ENCODE results near the gene ALOX15B.
"Not testable (repeated sequence)": the region's sequence is repeated elsewhere in the genome, so short reads cannot be mapped to it uniquely, and the experiment has no call there.

The ALOX15B gene

DNA sequence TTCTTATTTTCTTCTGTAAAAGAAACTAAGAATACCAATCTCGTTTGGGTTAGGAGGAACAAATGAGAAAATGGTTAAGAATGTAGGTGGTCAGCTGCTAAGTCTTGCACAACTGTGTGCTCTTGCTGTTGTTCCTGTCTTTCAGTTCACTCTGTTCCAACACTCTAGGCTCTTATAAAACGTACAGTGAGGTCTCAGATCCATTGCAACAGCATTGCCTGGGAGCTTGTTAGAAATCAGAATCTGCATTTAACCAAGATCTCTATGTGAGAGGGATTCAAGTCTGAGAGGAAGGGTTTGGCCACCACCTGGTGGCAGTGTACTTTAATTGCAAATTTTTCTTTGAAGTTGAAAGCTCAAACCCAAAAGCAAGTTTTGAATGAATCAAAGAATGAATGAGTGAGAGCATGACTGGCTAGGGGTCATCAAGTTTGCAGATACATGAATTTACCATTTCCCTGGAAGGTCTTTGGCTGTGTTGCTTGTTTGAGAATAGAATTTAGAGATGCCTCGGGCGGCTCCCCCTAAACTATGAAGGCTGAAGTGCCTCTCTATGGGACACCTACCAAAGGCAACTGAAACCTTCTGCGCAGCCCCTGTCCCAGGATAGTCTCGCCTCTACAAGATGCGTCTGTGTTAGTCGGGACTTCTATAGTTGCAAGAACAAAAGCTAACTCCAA lies 2.5 kb downstream of the ALOX15B start:
- peak; percentile 50 for DNase-seq (ENCODE audit: low spot score)

DNA sequence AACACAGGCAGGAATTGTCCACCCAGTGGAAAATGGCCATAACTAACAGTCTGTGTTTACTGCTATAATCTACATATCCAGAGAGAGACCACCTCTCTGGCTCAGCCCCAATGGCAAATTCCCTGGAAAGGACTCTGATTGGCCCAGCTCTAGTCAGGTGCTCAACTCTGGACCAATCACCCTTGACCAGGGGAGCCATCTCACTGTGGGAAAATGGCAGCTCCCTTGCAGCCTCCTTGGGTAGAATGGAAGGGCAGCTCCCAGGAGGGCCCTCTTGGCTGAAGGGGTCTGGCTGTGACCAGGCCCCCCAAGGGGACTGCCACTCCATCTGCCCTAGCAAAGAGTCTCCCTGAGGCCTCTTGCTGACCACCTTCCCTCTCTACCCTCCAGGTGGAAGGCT lies 3.1 kb downstream of the ALOX15B start:
- no peak for DNase-seq (ENCODE audit: low spot score)

DNA sequence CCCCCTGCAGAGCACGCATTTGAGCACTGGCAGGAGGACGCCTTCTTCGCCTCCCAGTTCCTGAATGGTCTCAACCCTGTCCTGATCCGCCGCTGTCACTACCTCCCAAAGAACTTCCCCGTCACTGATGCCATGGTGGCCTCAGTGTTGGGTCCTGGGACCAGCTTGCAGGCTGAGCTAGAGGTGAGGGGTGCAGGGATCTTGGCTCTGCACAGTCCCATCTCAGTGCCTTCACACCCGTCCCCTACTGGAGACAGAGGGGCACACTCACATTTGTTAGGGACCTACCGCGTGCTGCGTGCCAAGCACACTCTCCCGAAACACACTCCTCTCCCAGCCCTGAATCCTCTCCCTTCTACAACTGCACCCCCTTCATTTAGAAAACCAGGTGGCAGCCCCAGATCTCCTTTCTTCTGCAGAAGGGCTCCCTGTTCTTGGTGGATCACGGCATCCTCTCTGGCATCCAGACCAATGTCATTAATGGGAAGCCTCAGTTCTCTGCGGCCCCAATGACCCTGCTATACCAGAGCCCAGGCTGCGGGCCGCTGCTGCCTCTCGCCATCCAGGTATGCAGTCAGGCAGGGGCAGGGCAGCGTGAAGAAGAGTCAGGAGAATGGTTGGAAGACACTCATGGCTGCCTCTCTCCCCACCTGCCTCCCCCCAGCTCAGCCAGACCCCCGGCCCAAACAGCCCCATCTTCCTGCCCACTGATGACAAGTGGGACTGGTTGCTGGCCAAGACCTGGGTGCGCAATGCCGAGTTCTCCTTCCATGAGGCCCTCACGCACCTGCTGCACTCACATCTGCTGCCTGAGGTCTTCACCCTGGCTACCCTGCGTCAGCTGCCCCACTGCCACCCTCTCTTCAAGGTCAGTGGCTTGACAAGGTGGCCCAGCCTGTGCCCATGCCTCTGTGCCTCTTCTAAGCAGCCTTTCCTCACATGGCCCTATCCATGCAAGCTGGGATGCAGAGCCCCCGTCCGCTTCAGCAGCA lies 6.3 kb downstream of the ALOX15B start:
- DNase-seq (ENCODE audit: low spot score) = no peak

DNA sequence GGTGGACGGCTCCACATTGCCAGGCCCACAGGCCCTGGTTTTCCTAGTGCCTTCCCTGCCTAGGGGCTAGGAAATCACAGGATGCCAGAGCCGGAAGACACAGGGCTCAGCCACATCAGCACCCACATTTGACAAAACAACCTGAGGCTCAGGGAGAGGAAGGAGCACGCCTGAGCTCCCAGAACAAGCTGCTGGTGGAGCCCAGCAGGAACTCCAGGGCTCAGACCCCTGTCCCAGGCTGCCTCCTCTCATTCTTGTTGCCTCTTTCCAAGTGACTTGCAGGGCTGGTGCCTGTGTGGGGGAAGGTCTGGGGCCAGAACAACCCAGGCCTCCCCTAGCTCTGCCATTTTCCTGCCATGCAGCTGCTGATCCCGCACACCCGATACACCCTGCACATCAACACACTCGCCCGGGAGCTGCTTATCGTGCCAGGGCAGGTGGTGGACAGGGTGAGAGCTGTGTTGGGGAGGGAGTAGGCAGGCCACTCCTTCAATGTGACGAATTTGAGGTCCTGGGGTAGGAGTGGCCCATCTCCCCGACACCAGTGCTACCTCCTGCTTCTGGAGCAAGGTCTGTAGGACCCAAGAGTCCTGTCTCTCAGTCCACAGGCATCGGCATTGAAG lies 7.6 kb downstream of the ALOX15B start:
- peak; percentile 79 for DNase-seq (ENCODE audit: low spot score)

DNA sequence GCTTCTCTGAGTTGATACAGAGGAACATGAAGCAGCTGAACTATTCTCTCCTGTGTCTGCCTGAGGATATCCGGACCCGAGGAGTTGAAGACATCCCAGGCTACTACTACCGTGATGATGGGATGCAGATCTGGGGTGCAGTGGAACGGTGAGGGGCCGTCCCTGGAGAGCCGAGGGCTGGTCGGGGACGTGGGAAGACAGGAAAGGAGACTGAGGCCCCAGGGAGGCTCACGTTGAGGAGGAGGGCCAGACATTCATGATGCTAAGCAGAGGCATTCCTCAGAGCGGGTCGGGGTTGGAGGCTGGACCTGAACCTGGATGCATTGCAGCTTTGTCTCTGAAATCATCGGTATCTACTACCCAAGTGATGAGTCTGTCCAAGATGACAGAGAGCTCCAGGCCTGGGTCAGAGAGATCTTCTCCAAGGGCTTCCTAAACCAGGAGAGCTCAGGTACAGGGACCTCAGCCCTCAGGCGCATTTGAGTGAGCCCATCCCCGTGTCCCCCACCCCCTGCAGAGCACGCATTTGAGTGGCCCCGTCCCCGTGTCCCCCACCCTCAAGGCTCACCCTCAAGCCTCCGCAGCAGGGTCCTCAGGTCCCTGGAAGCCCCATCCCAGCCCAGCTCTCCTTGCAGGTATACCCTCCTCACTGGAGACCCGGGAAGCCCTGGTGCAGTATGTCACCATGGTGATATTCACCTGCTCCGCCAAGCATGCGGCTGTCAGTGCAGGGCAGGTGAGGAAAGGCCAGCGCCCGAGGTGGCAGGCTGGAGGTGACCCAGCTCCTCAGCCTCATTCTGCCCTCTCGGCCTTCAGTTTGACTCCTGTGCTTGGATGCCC lies 8.3 kb downstream of the ALOX15B start:
- DNase-seq (ENCODE audit: low spot score) = no peak

DNA sequence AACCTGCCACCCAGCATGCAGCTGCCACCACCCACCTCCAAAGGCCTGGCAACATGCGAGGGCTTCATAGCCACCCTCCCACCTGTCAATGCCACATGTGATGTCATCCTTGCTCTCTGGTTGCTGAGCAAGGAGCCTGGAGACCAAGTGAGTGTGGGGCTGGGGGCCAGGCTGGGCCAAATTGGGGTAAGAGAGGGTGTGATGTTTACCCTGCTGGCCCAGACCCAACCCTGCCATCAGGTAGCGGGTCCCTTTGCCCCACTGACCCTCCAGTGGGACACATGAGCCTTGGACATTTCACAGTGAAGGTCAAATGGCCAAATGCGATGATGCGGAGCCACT lies 8.9 kb downstream of the ALOX15B start:
- no peak for DNase-seq (ENCODE audit: low spot score)

DNA sequence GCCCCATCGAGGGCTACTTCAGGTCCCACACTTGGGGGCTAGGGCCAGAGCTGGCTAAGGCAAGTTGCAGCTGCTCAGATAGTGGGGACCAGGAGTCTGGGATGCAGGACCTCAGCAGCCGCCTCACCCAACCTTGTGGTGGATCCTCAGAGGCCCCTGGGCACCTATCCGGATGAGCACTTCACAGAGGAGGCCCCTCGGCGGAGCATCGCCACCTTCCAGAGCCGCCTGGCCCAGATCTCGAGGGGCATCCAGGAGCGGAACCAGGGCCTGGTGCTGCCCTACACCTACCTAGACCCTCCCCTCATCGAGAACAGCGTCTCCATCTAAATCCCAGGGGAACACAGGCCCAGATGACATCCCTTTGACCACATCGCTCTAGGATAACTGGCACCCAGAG lies 9.4 kb downstream of the ALOX15B start:
- no peak for DNase-seq (ENCODE audit: low spot score)

DNA sequence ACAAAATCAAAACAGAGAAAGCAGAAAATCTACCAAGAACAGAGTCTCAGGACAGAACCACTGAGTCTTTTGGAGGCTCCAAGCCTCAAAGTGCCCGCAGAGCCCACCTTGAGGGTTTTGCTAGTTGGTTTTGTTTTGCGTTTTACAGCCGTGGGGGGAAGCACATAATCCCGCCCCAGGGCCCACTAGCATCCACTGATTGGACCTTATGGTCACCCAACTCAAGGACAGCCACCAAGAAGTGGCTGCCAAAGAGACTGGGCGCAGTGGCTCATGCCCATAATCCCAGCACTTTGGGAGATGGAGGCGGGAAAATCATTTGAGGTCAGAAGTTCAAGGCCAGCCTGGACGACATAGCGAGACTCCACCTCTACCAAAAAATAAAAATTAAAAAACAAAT lies 9.9 kb downstream of the ALOX15B start:
- DNase-seq (ENCODE audit: low spot score) = no peak

DNA sequence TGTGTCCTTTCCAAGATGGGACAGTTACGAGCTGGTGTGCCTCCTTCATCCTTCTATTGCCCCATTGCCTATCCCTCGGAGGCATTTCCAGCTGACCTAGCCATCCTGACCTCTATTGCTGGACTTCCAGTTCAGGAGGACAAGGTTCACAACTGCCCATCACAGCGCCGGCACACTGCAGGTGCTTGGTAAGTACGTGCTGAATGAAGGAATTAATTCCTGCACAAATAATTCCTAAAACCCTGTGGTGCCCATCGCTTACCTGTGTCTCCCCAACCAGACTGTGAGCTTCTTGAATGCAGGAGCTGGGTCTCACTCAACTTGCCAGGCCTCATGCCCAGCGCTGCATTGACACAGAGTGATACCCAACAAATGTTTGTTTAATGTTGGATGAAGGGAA lies 13.0 kb downstream of the ALOX15B start:
- DNase-seq (ENCODE audit: low spot score) = no peak

DNA sequence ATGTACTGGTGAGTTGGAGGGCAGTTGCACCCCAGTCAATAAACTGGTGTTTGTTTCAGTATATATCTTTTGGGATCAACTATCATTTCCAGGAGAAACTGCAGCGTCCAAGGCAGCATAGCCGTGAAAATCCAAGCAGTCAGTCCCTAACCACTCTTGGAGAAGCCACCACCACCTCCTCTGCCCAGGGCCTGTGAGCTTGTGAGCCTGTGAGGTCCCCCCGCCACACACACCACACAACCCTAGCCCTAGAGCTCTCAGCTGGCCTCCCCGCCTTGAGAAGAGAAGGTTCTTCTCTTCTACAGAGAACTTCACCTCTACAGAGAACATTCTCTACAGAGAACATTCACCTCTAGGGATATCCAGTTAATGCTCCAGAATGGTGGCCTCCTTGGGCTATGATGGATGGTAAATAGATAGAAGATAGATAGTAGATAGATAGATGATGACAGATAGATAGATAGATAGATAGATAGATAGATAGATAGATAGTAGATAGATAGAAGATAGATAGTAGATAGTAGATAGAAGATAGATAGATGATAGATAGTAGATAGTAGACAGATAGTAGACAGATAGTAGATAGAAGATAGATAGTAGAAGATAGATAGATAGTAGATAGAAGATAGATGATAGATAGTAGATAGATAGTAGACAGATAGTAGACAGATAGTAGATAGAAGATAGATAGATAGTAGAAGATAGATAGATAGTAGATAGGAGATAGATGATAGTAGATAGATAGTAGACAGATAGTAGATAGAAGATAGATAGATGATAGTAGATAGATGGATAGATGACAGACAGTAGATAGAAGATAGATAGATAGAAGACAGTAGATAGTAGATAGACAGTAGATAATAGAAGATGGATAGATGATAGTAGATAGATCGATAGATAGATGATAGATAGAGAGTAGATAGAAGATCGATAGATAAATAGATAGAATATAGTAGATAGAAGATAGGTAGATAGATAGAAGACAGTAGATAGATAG lies 13.7 kb downstream of the ALOX15B start:
- no peak for DNase-seq (ENCODE audit: low spot score)

DNA sequence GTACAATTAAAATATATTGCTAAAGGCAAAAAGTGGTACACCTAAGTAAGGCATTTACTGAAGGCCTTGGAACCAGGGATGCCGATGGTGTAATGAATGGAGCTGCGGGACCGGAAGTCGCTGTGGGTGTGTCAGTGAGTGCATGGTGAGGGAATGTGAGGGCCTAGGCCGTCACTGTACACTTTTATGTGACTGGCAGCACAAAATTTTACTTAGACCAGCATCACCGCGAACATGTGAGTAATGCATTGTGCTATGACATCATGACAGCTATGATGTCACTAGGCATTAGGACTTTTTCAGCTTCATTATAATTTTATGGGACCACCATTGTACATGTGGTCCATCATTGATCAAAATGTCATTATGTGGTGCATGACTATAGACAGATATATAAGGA lies 14.7 kb downstream of the ALOX15B start:
- no peak for DNase-seq (ENCODE audit: low spot score)

DNA sequence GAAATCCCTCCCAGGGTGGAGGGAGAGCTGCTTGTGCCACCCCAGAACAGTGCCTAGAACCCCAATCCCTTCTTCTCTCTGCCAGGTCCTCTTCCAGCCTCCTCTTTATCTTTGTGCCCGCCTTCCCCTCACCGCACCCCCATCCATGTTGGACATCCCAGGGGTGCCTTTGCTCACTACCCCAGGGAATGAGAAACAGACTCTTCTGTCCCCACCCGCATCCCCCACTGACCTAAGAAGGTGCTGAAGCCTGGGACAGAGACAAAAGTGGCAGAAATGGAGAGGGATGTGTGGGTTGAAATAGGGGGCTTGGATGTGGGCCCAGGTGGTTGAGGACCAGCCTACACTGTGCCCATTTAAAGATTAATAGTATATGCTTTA lies 17.0 kb downstream of the ALOX15B start:
- no peak for DNase-seq (ENCODE audit: low spot score)

DNA sequence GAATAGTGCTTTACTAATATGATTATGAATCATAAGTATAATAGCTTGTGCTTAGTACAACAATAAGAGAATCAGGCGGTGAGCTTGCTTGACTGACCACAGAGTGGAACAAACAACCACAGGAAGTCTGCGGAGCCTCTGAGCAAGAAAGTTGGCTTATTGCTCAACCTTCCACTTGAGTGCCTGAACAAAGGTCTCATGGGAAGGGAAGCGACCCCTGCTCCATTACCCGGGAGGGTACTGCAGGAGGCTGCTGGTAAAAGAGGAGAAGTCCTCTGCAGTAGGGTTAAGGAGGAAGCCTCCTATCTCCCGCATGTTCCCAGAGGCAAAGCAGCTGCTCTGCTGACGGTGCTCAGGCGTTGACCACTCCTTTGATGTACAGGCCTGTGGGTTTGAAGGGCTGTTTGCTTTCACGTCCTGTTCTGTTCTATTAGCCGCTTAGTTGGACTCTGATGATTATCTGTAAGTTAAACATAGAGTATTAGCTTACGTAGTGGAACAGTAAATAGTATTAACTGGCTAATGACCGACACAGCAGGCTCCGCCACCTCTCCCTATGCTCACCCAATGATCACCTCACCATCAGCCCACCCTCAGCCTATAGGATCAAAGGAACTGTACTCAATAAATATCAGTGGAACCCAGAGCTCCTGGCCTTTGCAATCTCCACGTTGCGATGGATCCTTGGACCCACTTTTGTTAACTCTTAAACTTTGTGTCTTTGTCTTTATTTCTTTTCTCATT lies 17.5 kb downstream of the ALOX15B start:
- no peak for DNase-seq (ENCODE audit: low spot score)

DNA sequence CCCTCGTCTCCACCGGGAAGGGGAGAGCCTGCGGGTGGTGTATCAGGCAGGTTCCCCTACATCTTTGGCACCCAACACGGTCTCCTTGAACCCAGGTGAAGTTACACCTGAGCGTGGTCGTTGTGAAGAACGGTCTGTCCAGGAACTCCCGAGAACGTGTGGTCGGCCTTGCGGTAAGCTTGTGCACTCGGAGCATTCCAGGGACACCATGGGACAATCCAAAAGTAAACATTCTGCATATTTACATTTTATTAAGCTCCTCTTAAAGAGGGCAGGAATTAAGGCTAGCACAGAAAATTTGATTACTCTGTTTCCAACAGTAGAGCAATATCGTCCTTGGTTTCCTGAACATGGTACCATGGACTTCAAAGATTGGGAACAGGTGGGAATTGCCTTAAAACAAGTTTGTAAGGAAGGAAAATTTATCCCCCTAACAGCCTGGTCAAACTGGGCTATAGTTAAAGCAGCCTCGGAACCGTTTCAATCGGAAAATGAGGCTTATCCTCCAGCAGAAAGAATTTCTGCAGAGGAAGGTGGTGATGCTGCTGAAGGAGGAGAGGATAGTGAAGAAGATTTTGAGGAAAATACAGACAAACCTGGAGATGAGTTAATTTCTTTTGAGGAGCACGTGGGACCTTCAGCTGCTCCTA lies 18.2 kb downstream of the ALOX15B start:
- DNase-seq (ENCODE audit: low spot score) = no peak

DNA sequence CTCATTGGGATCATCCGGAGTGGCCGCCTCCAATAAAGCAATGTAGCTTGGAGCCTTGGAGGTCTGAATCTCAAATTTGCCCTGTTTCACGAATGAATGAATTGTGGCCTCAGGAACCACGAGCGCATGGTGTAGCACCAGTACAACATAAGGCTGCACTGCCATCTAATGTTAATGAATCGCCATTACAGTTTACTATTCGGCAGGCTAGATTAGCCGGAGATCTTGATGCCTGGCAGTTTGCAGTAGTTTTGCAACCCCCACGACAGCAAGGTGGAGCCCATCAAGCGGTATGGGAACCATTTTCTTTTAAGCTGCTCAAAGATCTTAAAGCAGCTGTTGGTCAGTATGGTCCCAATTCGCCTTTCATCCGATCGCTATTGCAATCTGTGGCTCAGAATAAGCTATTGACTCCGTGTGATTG lies 18.8 kb downstream of the ALOX15B start:
- DNase-seq (ENCODE audit: low spot score) = peak; percentile 82

DNA sequence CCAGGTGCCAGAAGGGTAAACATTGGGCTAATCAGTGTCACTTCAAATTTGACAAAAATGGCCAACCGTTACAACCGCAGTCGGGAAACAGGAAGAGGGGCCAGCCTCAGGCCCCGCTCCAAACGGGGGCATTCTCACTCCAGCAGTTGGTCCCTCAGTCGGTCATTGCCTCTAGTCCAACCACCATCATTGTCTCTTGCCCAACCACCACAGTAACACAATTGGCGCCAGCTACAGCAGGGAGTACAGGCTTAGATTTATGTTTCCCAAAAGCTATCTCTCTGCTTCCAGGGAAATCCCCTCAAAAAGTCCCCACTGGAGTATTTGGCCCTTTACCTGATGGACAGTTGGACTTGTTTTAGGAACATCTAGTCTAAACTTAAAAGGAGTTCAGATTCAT lies 20.3 kb downstream of the ALOX15B start:
- DNase-seq (ENCODE audit: low spot score) = peak; percentile 29

DNA sequence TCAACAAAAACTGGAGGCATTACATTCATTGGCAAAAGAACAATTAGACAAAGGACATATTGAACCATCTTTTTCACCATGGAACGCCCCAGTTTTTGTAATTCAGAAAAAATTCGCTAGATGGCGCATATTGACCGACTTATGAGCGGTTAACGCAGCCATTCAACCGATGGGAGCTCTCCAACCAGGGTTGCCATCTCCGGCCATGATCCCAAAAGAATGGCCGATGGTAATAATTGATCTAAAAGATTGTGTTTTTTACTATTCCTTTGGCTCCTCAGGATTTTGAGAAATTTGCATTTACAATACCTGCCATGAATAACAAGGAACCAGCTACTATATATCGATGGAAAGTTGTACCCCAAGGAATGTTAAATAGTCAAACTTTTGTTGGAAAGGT lies 21.4 kb downstream of the ALOX15B start:
- peak; percentile 90 for DNase-seq (ENCODE audit: low spot score)

DNA sequence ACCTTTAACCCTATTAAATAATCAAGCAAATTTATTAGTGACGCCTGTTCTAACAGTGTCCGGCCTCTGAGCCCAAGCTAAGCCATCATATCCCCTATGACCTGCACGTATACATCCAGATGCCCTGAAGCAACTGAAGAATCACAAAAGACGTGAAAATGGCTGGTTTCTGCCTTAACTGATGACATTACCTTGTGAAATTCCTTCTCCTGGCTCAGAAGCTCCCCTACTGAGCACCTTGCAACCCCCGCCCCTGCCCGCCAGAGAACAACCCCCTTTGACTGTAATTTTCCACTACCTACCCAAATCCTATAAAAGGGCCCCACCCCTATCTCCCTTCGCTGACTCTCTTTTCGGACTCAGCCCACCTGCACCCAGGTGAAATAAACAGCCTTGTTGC lies 23.0 kb downstream of the ALOX15B start:
- DNase-seq (ENCODE audit: low spot score) = not testable (repeated sequence)

DNA sequence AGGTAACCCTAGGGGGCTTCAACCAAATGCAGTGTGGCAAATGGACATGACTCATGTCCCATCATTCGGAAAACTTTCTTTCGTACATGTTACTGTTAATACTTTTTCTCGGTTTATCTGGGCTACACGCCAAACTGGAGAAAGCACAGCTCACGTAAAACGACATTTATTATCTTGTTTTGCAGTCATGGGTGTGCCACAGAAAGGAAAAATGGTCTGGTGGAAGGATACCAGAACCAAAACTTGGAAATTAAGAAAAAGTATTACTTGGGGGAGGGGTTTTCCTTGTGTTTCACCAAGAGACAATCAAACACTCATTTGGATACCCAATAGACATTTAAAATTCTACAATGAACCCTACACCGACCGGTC lies 23.6 kb downstream of the ALOX15B start:
- peak; percentile 88 for DNase-seq (ENCODE audit: low spot score)

Measured in hematopoietic multipotent progenitor cell treated with erythropoietin and hydrocortisone succinate and interleukin-3 and kit ligand, for 17 days (in vitro differentiated cells).